NCI-H146 treated with DMSO at 0.1 percent for 48 hours (cell line): ENCODE results near the gene STARD3NL.
"Not testable (repeated sequence)": the region's sequence is repeated elsewhere in the genome, so short reads cannot be mapped to it uniquely, and the experiment has no call there.

Experiments used
- DNase-seq: peaks from one replicate; lab custom pipeline; 2025; ENCODE audit not compliant: unreplicated experiment; lab: John Stamatoyannopoulos, UW

STARD3NL gene

DNA sequence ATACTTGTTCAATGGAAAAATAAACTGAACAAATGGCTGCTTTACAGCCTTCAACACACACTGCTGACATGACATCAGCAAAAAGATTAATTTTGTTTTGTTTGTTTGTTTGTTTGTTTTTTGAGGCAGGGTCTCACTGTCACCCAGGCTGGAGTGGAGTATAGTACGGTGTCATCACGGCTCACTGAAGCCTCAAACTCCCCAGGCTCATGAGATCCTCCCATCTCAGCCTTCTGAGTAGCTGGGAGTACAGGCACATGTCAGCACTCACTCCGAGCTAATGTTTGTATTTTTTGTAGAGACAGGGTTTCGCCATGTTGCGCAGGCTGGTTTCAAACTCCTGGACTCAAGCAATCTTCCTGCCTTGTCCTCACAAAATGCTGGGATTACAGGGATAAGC is 84.5 kb downstream of the STARD3NL start:
- DNase-seq: no peak

DNA sequence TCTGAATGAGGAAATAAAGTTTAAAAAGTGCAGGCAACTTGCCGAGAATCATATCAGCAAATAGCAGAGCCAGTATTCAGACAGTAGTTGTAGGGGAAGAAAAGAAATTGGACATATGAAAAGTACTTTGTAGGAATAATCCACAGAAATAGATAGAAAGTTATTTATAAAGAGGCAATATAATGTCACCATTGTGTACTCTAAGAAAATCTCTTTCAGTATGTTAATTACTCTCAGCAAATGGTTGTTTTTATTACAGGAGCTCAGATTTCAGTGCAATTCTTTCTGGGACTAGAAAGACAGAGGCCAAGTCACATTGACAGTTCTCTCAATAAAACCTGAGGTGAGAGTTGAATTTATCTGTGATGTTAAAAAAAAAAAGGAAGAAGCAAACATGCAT is 85.2 kb downstream of the STARD3NL start:
- DNase-seq: not testable (repeated sequence)

DNA sequence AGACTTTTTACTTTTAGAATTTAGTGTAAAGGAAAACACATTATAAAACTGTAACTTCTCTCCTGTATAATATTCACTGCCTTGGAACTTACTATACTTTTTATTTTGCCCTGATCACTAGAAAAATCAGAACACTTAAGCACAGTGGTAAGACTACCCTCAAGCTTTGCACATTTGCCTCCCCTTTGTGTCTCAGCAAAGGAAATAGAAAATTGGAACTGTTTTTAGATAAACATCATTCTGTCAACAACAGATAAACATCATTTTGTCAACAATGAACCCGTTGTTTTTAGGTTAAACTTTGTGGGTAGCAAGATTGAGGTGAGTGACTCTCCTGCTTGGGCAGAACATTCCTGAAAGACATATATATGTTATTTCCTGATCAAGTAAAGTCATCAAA is 86.6 kb downstream of the STARD3NL start:
- not testable (repeated sequence) for DNase-seq

DNA sequence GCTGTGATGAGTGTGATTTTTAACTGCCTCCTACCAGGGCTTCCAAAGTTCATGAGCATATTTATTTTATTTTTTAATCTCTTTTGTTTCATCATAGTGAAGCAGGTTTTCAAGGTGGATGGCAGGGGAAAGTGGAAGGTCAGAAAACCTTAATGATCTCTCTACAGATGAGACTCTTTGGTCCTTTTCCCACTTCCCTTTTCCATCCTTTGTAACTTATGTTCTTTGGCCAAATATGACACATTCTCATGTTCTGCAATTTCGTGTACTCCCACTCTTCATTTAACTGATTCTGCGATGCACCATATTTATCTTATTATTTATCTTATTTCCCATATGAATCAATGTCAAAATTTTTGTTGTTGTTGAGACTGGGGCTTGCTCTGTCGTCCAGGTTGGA is 87.9 kb downstream of the STARD3NL start:
- not testable (repeated sequence) for DNase-seq

DNA sequence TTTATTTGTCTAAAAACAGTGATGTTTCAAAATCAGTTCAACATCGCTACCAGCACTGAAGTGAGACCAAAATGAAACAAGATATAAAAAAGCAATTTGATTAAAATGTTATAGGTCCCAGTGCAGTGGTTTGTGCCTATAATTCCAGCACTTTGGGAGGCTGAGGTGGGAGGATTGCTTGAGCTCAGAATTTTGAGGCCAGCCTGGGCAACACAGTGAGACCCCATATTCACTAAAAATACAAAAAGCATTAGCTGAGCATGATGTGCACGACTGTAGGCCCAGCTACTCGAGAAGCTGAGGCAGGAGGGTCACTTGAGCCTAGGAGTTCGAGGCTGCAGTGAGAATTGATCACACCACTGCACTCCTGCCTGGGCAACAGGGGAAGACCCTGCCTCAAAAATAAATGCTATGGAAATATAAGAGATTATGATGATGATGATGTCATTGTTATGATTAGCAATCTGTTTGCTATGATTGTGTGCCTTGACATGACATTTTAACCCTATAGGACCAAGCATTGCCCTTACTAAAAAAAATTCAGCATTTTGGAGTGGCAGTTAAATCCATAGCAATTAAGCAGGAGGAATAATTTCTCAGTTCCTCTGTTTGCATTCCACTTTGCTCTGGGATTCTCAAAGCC is 91.8 kb downstream of the STARD3NL start:
- not testable (repeated sequence) for DNase-seq

DNA sequence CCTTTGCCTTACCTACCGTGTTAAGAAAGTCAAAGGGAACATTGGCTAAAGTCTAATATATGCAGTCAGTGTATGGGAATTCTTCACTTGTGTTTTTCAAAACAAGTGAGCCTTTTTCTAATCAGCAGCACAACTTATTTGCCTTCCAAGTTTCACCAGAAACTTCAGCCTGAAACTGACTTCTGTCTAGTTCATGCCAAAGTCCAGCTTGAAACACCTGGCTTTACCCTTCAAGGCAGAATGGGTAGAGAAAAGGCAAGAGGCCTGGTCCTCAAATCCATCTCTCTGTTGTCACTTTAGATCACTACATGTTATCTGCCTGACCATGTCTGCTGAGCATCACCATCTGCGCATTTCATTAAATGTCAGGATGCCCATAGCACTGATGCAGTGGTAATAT is 92.4 kb downstream of the STARD3NL start:
- DNase-seq: not testable (repeated sequence)

DNA sequence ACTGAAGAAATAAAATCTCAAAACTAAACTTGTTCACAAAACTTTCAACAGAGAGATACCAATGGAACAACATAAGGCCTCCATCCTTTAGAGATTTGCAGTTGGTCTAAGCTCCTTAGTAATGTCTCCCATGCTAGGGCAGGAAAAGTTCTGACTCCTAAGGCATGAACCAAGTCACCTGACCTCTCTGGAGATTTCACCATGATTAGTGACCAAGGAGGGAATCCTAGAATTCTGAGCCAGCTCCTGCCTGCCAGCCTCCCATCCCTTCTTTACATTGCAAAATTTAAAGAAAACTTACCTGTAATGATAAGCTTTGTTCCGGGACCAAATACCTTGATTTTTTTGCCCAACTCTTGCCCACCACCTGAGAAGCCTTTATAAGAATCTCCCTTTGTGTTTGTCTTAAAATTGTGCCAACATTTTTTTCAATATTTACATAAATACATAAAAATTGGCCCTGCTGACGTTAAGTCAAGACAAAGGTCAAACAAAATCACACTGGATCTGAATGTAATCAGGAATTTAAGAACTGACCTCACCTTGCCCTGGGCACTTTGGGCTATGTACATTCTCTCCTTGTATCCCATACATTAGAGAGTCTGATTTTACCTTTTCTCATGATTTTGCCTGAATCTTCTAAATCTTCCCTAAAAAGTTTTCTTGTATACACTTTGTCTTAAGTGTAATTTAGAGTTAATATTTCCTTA is 95.4 kb downstream of the STARD3NL start, which contains the start of gene TARP:
Gene TARP (minus strand): TSS at position 351 of the 710 bp plus-strand sequence.
- DNase-seq: no peak

DNA sequence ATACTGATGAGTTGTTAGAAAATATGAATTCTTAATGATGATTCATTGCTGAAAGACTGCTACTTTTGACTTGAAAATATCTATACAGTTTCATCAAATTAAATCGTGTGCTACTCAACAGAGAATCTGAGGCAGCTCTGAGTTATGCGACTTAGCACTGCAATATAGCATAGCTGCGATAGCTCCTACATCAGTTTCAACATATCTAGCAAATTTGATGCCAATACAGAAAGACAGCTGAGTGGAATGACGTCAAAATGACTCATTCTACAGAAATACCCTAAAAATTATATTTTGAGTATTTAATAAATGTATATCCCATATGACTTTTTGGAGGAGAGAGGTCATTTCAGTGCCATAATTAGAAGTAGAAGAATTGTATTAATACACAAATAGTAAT is 96.4 kb downstream of the STARD3NL start:
- no peak for DNase-seq

DNA sequence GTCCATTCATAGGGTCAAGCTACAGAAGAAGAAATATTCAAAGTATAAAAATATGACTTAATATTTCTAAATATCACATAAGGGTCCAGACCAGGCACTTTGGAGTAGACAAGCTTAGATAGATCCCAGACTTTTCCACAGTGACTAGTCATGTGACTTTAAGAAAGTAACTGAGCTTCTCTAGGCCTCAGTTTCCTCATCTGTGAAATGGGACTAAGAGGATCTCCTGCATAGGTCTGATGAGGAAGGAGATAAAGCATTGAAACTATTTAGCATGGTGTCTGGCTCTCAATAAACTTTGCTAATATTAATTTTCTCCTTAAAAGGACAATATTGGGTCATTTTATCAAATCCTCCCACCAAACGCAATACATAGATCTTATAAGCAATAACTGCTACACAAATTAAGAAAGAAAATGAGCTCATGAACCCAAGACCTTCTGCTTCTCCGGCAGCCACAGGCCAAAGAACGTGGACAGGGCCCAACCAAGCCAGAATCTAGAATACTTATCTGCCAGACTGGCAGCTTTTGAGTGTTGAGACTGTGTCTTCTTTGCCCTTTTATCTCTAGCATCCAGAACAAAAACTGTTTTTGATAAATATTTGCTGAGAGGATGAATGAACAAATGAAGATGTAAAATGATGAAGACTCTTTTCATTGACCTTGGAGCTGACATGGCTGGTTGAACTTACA is 97.0 kb downstream of the STARD3NL start:
- no peak for DNase-seq

DNA sequence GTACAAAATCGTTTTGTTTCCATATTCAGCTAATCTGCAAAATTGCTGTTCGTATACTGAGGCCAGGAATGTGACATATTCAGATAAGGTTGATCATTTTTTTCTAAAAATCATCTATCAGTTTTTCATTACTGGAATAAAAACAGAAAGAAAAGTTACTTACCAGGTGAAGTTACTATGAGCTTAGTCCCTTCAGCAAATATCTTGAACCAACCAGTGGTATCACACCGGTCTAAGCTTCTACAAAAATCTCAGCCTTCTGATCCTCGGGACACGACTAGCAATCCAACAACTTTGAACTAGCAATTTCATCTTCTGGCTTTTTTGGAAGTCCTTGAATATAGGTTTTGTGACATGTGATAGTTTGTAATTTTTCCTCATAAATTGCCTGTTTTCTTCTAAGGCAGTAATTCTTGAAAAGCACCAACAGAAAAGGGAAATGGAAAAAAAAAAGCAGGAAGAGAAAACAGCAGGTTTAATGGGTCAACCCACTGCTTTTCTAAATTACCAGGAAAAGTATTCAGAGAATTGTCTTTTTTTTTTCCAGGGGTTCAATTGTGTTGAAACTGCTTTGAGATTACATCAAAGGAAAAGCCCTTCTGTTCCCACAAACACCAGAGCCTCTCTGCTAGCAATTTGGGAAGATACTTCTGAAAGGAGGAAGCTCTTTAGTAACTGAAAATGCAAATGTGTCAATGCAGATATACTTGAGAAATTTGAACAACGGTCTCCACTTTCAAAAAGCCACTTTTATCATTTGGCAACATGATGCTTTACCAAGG is 98.2 kb downstream of the STARD3NL start:
- DNase-seq: no peak

DNA sequence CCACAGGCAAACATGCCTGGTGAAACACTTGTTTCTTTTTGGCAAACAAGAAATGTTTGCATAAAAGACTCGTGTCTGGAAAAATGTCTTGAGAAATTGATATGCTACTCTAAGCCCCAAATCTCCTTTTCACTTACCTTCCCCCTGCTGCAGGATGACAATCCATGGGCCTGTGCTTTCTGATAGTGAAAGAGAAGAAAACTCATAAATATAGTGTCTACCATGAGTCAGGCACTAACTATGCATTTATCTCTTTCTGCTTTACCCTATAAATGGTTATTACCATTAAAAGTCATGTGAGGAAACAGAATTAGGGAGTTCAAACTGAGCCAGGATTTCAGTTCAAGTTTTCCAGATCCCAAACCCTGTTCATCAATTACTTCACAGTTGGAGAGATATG is 102.0 kb downstream of the STARD3NL start:
- DNase-seq: no peak
